Vagina (tissue), 2 donors: ENCODE measurements around the gene PIK3R5. TPM values are rescaled to one million over a fixed set of nuclear protein-coding genes. Genes with fewer than 3 reads are reported as not detected.

Experiments
- DNase-seq, 2 donors: peaks; one replicate each; pipeline ENCODE4 v3.0.0-alpha.2; 2017; ENCODE audit errors: extremely low spot score in 2 of 2
- H3K27ac ChIP-seq: fragments of 200-600 bp; sonication (generic); one replicate; pipeline ENCODE4 v1.5.1; 2019
- H3K27me3 ChIP-seq: fragments of 200-600 bp; sonication (generic); one replicate; pipeline ENCODE4 v1.5.1; 2019
- H3K36me3 ChIP-seq, 2 donors: fragments of 200-600 bp; sonication (generic); one replicate each; pipeline ENCODE4 v1.5.1; 2017 to 2019
- H3K4me1 ChIP-seq: fragments of 200-600 bp; sonication (generic); one replicate; pipeline ENCODE4 v1.5.1; 2019
- H3K4me3 ChIP-seq, 2 donors: fragments of 200-600 bp; sonication (generic); 1 replicate in 1 of 2; 2 replicates in 1 of 2; pipeline ENCODE4 v1.5.1; 2016 to 2019
- H3K9me3 ChIP-seq: fragments of 200-600 bp; sonication (generic); one replicate; pipeline ENCODE4 v1.5.1; 2019
- POLR2A ChIP-seq, 2 donors: fragments of 450-650 bp; IDR thresholded peaks; one replicate each; pipeline ENCODE4 v1.6.1; 2017; ENCODE audit warnings: antibody characterized with exemption in 2 of 2, mild to moderate bottlenecking in 2 of 2, moderate library complexity in 2 of 2
- POLR2AphosphoS5 ChIP-seq, 2 donors: sonication (generic); formaldehyde crosslinking; IDR thresholded peaks; one replicate each; pipeline ENCODE4 v1.9.0; 2017; ENCODE audit warnings: antibody characterized with exemption in 2 of 2, mild to moderate bottlenecking in 2 of 2, low read depth in 1 of 2; ENCODE audit not compliant: insufficient read depth in 1 of 2
- intact Hi-C: fragments of 100-400 bp; cut with DNase I; formaldehyde crosslinking; loops from one replicate; pipeline ENCODE4 v1.15.1; 2023
- total RNA-seq: library from RNA; depleted of rRNA; stranded (reverse); fragments of >200 nt; gene quantifications from one replicate; pipeline ENCODE4 v1.2.3, GENCODE V29; 2016
- TF ChIP-seq, protein P1 (sequence below), 3 experiments: fragments of 450-650 bp in 2 of 3; fragments of 200-600 bp in 1 of 3; sonication (generic) in 1 of 3; IDR thresholded peaks; one replicate each; pipeline ENCODE4 v1.5.1; 2017 to 2019; ENCODE audit warnings: antibody characterized with exemption in 3 of 3, mild to moderate bottlenecking in 2 of 3, moderate library complexity in 2 of 3

The PIK3R5 gene
- total RNA-seq, 1 donor from 2014 or later = 10.6 TPM

DNA sequence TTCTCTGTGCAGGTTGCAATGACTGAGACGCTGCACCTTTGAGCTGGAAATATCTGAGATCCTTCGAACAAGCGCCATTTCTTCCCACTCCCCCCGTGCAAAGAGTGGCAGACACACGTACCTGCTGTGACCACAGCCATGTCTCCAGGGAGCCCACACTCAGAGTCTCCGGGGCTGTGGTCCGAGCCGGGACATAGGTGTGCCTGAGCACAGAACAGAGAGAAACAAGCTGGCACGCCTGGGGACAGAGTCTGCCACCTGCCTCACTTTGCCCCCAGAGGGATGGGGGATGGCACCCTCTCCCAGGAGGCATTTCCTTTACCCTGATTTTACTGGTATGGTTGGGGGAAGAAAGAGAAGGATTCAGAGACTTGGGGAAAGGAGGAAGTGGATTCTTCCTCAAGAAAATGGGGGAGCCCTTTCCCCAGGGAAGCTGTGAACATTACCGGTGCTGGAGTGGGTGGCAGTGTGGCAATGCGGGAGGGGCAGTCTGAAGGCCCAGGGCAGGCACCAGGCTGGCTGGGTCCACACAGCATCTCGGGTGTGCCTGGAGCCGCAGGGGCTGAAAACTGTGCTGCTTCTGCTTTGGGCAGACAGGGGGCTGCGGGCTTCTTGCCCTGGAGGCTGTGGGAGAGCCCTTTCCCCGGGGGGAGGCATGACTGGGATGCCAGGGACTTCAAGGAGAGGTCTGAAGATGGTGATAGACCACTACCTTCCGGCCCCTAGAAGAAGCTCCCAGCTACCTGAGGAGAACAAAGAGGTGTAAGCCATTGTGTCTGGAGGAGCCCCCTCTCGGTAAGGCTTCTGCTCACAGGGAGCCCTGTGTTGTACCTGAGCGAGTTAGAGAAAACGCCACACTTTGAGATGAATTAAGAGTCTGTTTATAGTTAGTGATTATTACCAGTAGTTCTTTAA, 91.4 kb downstream of the PIK3R5 start:
- H3K4me1 ChIP-seq = no peaks in the 10 kb centered on the region
- H3K27ac ChIP-seq = no peak overlapping the region
- TF ChIP-seq, protein P1, sequence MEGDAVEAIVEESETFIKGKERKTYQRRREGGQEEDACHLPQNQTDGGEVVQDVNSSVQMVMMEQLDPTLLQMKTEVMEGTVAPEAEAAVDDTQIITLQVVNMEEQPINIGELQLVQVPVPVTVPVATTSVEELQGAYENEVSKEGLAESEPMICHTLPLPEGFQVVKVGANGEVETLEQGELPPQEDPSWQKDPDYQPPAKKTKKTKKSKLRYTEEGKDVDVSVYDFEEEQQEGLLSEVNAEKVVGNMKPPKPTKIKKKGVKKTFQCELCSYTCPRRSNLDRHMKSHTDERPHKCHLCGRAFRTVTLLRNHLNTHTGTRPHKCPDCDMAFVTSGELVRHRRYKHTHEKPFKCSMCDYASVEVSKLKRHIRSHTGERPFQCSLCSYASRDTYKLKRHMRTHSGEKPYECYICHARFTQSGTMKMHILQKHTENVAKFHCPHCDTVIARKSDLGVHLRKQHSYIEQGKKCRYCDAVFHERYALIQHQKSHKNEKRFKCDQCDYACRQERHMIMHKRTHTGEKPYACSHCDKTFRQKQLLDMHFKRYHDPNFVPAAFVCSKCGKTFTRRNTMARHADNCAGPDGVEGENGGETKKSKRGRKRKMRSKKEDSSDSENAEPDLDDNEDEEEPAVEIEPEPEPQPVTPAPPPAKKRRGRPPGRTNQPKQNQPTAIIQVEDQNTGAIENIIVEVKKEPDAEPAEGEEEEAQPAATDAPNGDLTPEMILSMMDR (IDR thresholded peaks at IDR 0.05) = no peak
- no peak for TF ChIP-seq POLR2AphosphoS5 (IDR thresholded peaks at IDR 0.05; ENCODE audit: insufficient read depth in 1 of 2, low read depth in 1 of 2)
- no peak for TF ChIP-seq POLR2A (IDR thresholded peaks at IDR 0.05)
- no peak overlapping the region for H3K4me3 ChIP-seq
- no peaks in the 10 kb centered on the region for H3K36me3 ChIP-seq
- no peak for DNase-seq
- intact Hi-C loops = no loop called here
- H3K9me3 ChIP-seq = no peaks in the 10 kb centered on the region
- H3K27me3 ChIP-seq = no peaks in the 10 kb centered on the region

DNA sequence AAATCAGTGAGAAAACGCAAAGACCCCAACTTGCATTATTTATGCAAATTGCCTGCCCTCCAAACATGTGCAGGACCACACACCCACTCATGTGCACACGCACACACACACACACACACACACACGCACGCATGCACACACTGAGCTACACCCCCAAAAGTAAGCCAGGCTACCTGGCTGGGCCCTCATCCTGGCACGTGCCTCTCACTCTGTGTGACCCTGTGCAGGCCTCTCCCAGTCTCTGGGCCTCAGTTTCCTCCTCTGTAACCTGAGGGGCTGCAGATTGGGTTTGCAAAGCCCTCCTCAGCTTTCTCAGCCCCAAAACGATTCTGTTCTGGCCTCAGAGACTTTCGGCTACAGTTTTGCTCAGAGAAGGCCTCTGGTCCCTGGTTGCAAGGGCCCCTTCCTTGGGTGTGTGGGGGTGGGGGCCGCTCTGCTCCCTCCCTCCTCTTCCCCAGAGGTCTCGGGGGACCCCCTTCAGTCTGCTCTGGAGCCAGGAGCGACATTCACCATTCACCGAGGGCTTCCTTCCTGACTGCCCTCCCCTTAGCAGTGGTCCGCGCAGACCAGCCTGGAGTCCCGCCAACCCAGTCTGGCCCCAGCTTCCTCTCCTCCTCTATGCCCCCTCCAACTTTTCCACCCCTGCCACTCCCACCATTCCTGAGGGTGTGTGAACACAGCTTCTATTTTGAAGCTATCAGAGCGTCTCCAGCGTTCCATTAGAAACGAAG, 92.6 kb downstream of the PIK3R5 start:
- TF ChIP-seq, protein P1 (IDR thresholded peaks at IDR 0.05) = no peak
- TF ChIP-seq POLR2AphosphoS5 (IDR thresholded peaks at IDR 0.05; ENCODE audit: insufficient read depth in 1 of 2, low read depth in 1 of 2) (no peak), POLR2A (IDR thresholded peaks at IDR 0.05) (no peak)
- Histone ChIP-seq H3K9me3 (no peaks in the 10 kb centered on the region), H3K36me3 (no peaks in the 10 kb centered on the region), H3K27me3 (no peaks in the 10 kb centered on the region), H3K4me3 (no peak overlapping the region), H3K27ac (no peak overlapping the region), H3K4me1 (no peaks in the 10 kb centered on the region)
- DNase-seq = no peak
- intact Hi-C loops = no loop called here

DNA sequence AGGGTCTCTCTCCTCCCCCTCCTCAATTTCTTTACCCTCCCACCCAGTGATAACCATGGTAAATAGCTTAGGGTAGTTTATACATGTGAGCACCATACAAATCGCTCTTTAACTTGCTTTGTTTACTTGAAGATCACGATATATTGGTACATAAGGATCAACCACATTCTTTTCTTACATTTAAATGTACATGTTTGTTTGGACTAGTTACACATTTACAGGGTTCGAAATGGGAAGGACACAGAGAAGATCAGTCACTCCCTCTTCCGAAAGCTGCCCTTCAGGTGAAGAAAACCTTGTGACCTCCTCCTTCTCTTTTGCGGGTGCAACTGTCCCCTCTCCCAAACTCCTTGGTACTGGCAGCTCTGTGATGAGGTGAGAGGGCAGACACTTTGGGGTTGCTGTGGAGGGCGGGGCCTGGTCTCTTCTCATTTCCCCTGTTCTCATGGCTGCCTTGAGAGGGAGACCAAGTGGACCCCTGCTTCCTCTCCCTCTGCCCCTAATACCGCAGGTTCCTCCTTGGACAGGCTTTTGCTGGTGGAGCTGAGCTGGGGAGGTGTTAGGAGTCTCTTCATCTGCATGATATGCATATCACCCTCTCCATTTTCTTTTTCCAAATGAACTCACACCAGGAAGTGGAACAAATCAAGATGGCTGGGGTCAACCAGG, 93.3 kb downstream of the PIK3R5 start:
- no peak overlapping the region for H3K27ac ChIP-seq
- no peak for DNase-seq
- H3K4me1 ChIP-seq = no peaks in the 10 kb centered on the region
- H3K27me3 ChIP-seq = no peaks in the 10 kb centered on the region
- intact Hi-C loops = no loop called here
- TF ChIP-seq POLR2AphosphoS5 (IDR thresholded peaks at IDR 0.05; ENCODE audit: insufficient read depth in 1 of 2, low read depth in 1 of 2) (no peak), POLR2A (IDR thresholded peaks at IDR 0.05) (no peak)
- TF ChIP-seq, protein P1 (IDR thresholded peaks at IDR 0.05) = no peak
- no peaks in the 10 kb centered on the region for H3K36me3 ChIP-seq
- H3K4me3 ChIP-seq = no peak overlapping the region
- H3K9me3 ChIP-seq = no peaks in the 10 kb centered on the region

DNA sequence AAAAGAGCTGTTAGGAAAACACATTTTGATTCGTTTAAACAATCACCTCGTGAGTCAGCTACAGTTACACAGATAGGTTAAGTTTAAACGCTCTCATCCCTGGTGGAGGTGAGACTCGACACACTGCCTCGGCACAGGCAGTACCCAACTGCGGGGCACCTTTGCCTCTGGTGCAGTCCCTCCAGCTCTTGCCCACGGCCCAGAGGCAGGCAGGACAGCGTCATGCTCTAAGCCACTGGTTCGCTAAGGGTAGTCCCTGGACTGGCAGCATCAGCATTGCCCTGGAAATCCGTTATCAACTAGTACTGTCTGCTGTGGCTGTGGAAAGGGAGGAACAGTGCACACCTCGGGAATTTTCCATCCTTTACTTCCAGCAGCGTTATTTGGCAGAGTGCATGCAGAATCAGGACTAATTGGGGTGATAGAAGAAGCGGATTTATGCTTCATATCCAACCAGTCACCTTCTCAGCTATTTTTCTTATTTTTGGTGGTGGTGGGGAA, 94.4 kb downstream of the PIK3R5 start:
- no peaks in the 10 kb centered on the region for H3K36me3 ChIP-seq
- H3K4me1 ChIP-seq = no peaks in the 10 kb centered on the region
- DNase-seq = no peak
- TF ChIP-seq, protein P1 (IDR thresholded peaks at IDR 0.05) = no peak
- TF ChIP-seq POLR2AphosphoS5 (IDR thresholded peaks at IDR 0.05; ENCODE audit: insufficient read depth in 1 of 2, low read depth in 1 of 2) = no peak
- TF ChIP-seq POLR2A (IDR thresholded peaks at IDR 0.05) = no peak
- no peaks in the 10 kb centered on the region for H3K27me3 ChIP-seq
- no peaks in the 10 kb centered on the region for H3K9me3 ChIP-seq
- no peak overlapping the region for H3K27ac ChIP-seq
- no peak overlapping the region for H3K4me3 ChIP-seq
- intact Hi-C loops = no loop called here
